Hepatocyte (in vitro differentiated cells): Measurements from ENCODE around the gene BEND4. TPM values are rescaled to one million over a fixed set of nuclear protein-coding genes. Genes with fewer than 3 reads are reported as not detected.

Source experiments
- DNase-seq: peaks from one replicate; pipeline ENCODE4 v3.0.0-alpha.2; 2016; ENCODE audit warnings: low spot score
- H2AFZ ChIP-seq: fragments of 200-600 bp; sonication (generic); 2 replicates; pipeline ENCODE4 v1.6.0; 2016; ENCODE audit warnings: antibody characterized with exemption, mild to moderate bottlenecking
- H3K27ac ChIP-seq: fragments of 200-600 bp; sonication (generic); 2 replicates; pipeline ENCODE4 v1.5.1; 2016; ENCODE audit warnings: mild to moderate bottlenecking
- H3K27me3 ChIP-seq: fragments of 200-600 bp; sonication (generic); 2 replicates; pipeline ENCODE4 v1.6.1; 2016
- H3K36me3 ChIP-seq: fragments of 200-600 bp; sonication (generic); replicated peaks from 2 replicates; pipeline ENCODE4 v1.5.1; 2016; ENCODE audit warnings: low read depth; ENCODE audit not compliant: insufficient read depth
- H3K4me1 ChIP-seq: fragments of 200-600 bp; sonication (generic); 2 replicates; pipeline ENCODE4 v1.5.1; 2016; ENCODE audit warnings: mild to moderate bottlenecking, moderate library complexity; ENCODE audit not compliant: insufficient read depth
- H3K4me2 ChIP-seq: fragments of 200-600 bp; sonication (generic); 2 replicates; pipeline ENCODE4 v1.6.0; 2016
- H3K4me3 ChIP-seq: fragments of 200-600 bp; sonication (generic); 2 replicates; pipeline ENCODE4 v1.5.1; 2016; ENCODE audit warnings: mild to moderate bottlenecking
- H3K79me2 ChIP-seq: fragments of 200-600 bp; sonication (generic); 2 replicates; pipeline ENCODE4 v1.6.0; 2017; ENCODE audit warnings: mild to moderate bottlenecking
- H3K9me2 ChIP-seq: fragments of 200-600 bp; sonication (generic); replicated peaks from 2 replicates; pipeline ENCODE4 v1.6.0; 2017; ENCODE audit warnings: mild to moderate bottlenecking; ENCODE audit not compliant: insufficient read depth
- H3K9me3 ChIP-seq: fragments of 200-600 bp; sonication (generic); 2 replicates; pipeline ENCODE4 v1.5.1; 2016; ENCODE audit warnings: low read depth, mild to moderate bottlenecking
- H4K20me1 ChIP-seq: fragments of 200-600 bp; sonication (generic); 2 replicates; pipeline ENCODE4 v1.6.0; 2016; ENCODE audit warnings: mild to moderate bottlenecking; ENCODE audit not compliant: insufficient read depth, poor library complexity, severe bottlenecking
- CTCF ChIP-seq: fragments of 200-600 bp; sonication (generic); IDR thresholded peaks from 2 replicates; pipeline ENCODE4 v1.5.1; 2016; ENCODE audit warnings: antibody characterized with exemption, mild to moderate bottlenecking; ENCODE audit not compliant: poor library complexity
- EZH2 ChIP-seq: fragments of 200-600 bp; sonication (generic); IDR thresholded peaks from 2 replicates; pipeline ENCODE4 v1.6.1; 2016; ENCODE audit warnings: antibody characterized with exemption, mild to moderate bottlenecking, borderline replicate concordance
- EZH2phosphoT487 ChIP-seq: fragments of 200-600 bp; sonication (generic); IDR thresholded peaks from one replicate; pipeline ENCODE4 v1.6.1; 2018; ENCODE audit warnings: antibody characterized with exemption, mild to moderate bottlenecking, low read depth, moderate library complexity; ENCODE audit not compliant: unreplicated experiment, severe bottlenecking
- WGBS: methylation state at CpG from one replicate; pipeline ENCODE4 v1.1.6; 2016; ENCODE audit warnings: low lambda C conversion rate; ENCODE audit errors: missing lambda C conversion rate; 5-methylcytosine and 5-hydroxymethylcytosine counted together
- polyA plus RNA-seq: library from polyadenylated mRNA; unstranded; fragments of >200 nt; fragmentation: Nextera tagmentation; extraction: Ambion mirVana; gene quantifications from 2 replicates; pipeline ENCODE4 v1.2.1, GENCODE V29; 2016
- total RNA-seq: library from RNA; depleted of rRNA; stranded (reverse); fragments of >200 nt; gene quantifications from 2 replicates; pipeline ENCODE4 v1.2.3, GENCODE V29; 2014

Gene BEND4
- total and polyA plus RNA-seq, 2 experiments from 2014 or later: 0.06 to 0.10 TPM

- no peak for TF ChIP-seq EZH2phosphoT487
- no peak for TF ChIP-seq CTCF
- TF ChIP-seq EZH2: no peak
- no peaks in the 10 kb centered on the region for H3K79me2 ChIP-seq
- H3K36me3 ChIP-seq: no peaks in the 10 kb centered on the region
- no peak overlapping the region for H2AFZ ChIP-seq
- no peak overlapping the region for H3K4me2 ChIP-seq
- no peaks in the 10 kb centered on the region for H4K20me1 ChIP-seq
- H3K9me2 ChIP-seq: no peaks in the 10 kb centered on the region
- H3K4me3 ChIP-seq: no peak overlapping the region
- H3K27me3 ChIP-seq: no peaks in the 10 kb centered on the region
- H3K9me3 ChIP-seq: no peaks in the 10 kb centered on the region
- DNase-seq: no peak
- 74% methylated on average over 4 of the region's 4 CpGs for WGBS
- H3K4me1 ChIP-seq: no peaks in the 10 kb centered on the region
- no peak overlapping the region for H3K27ac ChIP-seq
These were observed 30.2 kb downstream of the BEND4 start for GRCh38 chr4:42122237-42122636.

- DNase-seq: no peak
These were observed 32.6 kb downstream of the BEND4 start for GRCh38 chr4:42119886-42120285.

GRCh38 chr4:42112846-42113245 lies 39.6 kb downstream of the BEND4 start:
- no peak overlapping the region for H3K4me2 ChIP-seq
- no peaks in the 10 kb centered on the region for H3K36me3 ChIP-seq
- H3K9me2 ChIP-seq: no peaks in the 10 kb centered on the region
- H4K20me1 ChIP-seq: no peaks in the 10 kb centered on the region
- H3K4me3 ChIP-seq: no peak overlapping the region
- H3K9me3 ChIP-seq: no peaks in the 10 kb centered on the region
- no peak for TF ChIP-seq EZH2phosphoT487
- TF ChIP-seq CTCF: no peak
- no peak for TF ChIP-seq EZH2
- WGBS: 83% methylated on average over 3 of the region's 3 CpGs
- no peak for DNase-seq
- peaks cover 17% of the 10 kb centered on the region for H3K27me3 ChIP-seq
- no peaks in the 10 kb centered on the region for H3K79me2 ChIP-seq
- no peak overlapping the region for H2AFZ ChIP-seq
- H3K27ac ChIP-seq: no peak overlapping the region
- no peaks in the 10 kb centered on the region for H3K4me1 ChIP-seq

More at GRCh38 chr4:42119886-42120285, 32.6 kb downstream of the BEND4 start:
- TF ChIP-seq EZH2 (no peak), CTCF (no peak), EZH2phosphoT487 (no peak)
- peaks cover 9% of the 10 kb centered on the region for H3K27me3 ChIP-seq
- no peak overlapping the region for H2AFZ ChIP-seq
- WGBS: 61% methylated on average over 12 of the region's 12 CpGs
- no peaks in the 10 kb centered on the region for H3K36me3 ChIP-seq
- H3K4me1 ChIP-seq: no peaks in the 10 kb centered on the region
- no peaks in the 10 kb centered on the region for H3K9me2 ChIP-seq
- H3K4me2 ChIP-seq: no peak overlapping the region
- H3K4me3 ChIP-seq: no peak overlapping the region
- H3K27ac ChIP-seq: no peak overlapping the region
- H3K9me3 ChIP-seq: no peaks in the 10 kb centered on the region
- H4K20me1 ChIP-seq: no peaks in the 10 kb centered on the region
- H3K79me2 ChIP-seq: no peaks in the 10 kb centered on the region

- Histone ChIP-seq H3K4me2 (no peak overlapping the region), H3K36me3 (no peaks in the 10 kb centered on the region)
- 52% methylated on average over 2 of the region's 2 CpGs for WGBS
These were observed 47.9 kb downstream of the BEND4 start for GRCh38 chr4:42104521-42104920.

More at GRCh38 chr4:42104521-42104920, 47.9 kb downstream of the BEND4 start:
- no peaks in the 10 kb centered on the region for H3K4me1 ChIP-seq
- H3K4me3 ChIP-seq: no peak overlapping the region
- DNase-seq: no peak
- H3K9me2 ChIP-seq: no peaks in the 10 kb centered on the region
- no peaks in the 10 kb centered on the region for H3K79me2 ChIP-seq
- TF ChIP-seq EZH2phosphoT487 (no peak), EZH2 (no peak), CTCF (no peak)
- H3K9me3 ChIP-seq: no peaks in the 10 kb centered on the region
- H3K27me3 ChIP-seq: no peaks in the 10 kb centered on the region
- H3K27ac ChIP-seq: no peak overlapping the region
- H2AFZ ChIP-seq: no peak overlapping the region
- no peaks in the 10 kb centered on the region for H4K20me1 ChIP-seq
